Caco-2 (cell line): ENCODE measurements around the gene ADGRB3. TPM values are rescaled to one million over a fixed set of nuclear protein-coding genes. Genes with fewer than 3 reads are reported as not detected.
"Not testable (repeated sequence)": the region's sequence is repeated elsewhere in the genome, so short reads cannot be mapped to it uniquely, and the experiment has no call there.

Experiments used
- BruUV-seq: library from RNA; stranded (reverse); fragments of 400-500 nt; replicated peaks from 2 replicates; lab custom pipeline; 2021; lab: Mats Ljungman, UMichigan
- CTCF ChIA-PET: fragments of 300-600 bp; sonication (Branson Sonifier 250); formaldehyde crosslinking; loops from one replicate; lab custom pipeline; 2022; ENCODE audit warnings: antibody characterized with exemption; lab: Charles Lee
- POLR2A ChIA-PET: fragments of 300-600 bp; sonication (Branson Sonifier 250); formaldehyde crosslinking; loops from one replicate; lab custom pipeline; 2022; ENCODE audit warnings: antibody characterized with exemption; lab: Charles Lee
- DNase-seq, 2 experiments: peaks; one replicate each; pipeline versions ENCODE4 v3.0.0 to v3.0.0-alpha.2; 2020 to 2022
- H3K27me3 ChIP-seq: replicated peaks from 2 replicates; pipeline ENCODE4 v1.6.0; 2011; ENCODE audit warnings: low read length; ENCODE audit not compliant: control insufficient read depth, insufficient read depth
- H3K36me3 ChIP-seq: 2 replicates; pipeline ENCODE4 v1.5.1; 2011; ENCODE audit warnings: low read length; ENCODE audit not compliant: control insufficient read depth, insufficient read depth
- H3K4me1 ChIP-seq: fragments of 250-450 bp; sonication (Bioruptor Pico); 2 replicates; pipeline ENCODE4 v1.5.1; 2020; ENCODE audit warnings: mild to moderate bottlenecking
- H3K4me3 ChIP-seq: 2 replicates; pipeline ENCODE4 v1.5.1; 2011; ENCODE audit warnings: low read depth, mild to moderate bottlenecking, control low read depth, low read length
- H3K9me3 ChIP-seq: fragments of 250-450 bp; sonication (Bioruptor Pico); 2 replicates; pipeline ENCODE4 v1.5.1; 2020; ENCODE audit warnings: mild to moderate bottlenecking, moderate library complexity
- H3K27ac Mint-ChIP-seq: one replicate; pipeline ENCODE4 v1.8.0; 2022; ENCODE audit warnings: mixed read lengths; ENCODE audit not compliant: unreplicated experiment
- H3K27me3 Mint-ChIP-seq: one replicate; pipeline ENCODE4 v1.8.0; 2022; ENCODE audit warnings: mixed read lengths; ENCODE audit not compliant: insufficient read depth, unreplicated experiment
- H3K36me3 Mint-ChIP-seq: one replicate; pipeline ENCODE4 v1.8.0; 2022; ENCODE audit warnings: mild to moderate bottlenecking, mixed read lengths; ENCODE audit not compliant: insufficient read depth, unreplicated experiment
- H3K4me1 Mint-ChIP-seq: one replicate; pipeline ENCODE4 v1.8.0; 2022; ENCODE audit warnings: low read depth, mixed read lengths; ENCODE audit not compliant: unreplicated experiment
- H3K4me3 Mint-ChIP-seq: one replicate; pipeline ENCODE4 v1.8.0; 2022; ENCODE audit warnings: mild to moderate bottlenecking, moderate library complexity, mixed read lengths; ENCODE audit not compliant: unreplicated experiment
- H3K9me3 Mint-ChIP-seq: one replicate; pipeline ENCODE4 v1.8.0; 2022; ENCODE audit warnings: mixed read lengths; ENCODE audit not compliant: unreplicated experiment
- CTCF ChIP-seq, 2 experiments: fragments of 200-600 bp in 1 of 2; IDR thresholded peaks; 1 replicate in 1 of 2; 2 replicates in 1 of 2; pipeline versions ENCODE4 v1.5.1 to v1.8.0; 2011 to 2022; ENCODE audit warnings: antibody characterized with exemption in 1 of 2, control low read depth in 1 of 2, inconsistent platforms in 1 of 2, low read depth in 1 of 2, low read length in 1 of 2, mild to moderate bottlenecking in 1 of 2, moderate library complexity in 1 of 2; ENCODE audit not compliant: insufficient read depth in 1 of 2, severe bottlenecking in 1 of 2, unreplicated experiment in 1 of 2
- intact Hi-C: fragments of 100-400 bp; cut with micrococcal nuclease; formaldehyde crosslinking; loops from one replicate; pipeline ENCODE4 v1.10.0; 2022; ENCODE audit not compliant: unreplicated experiment
- total RNA-seq: library from RNA; stranded (reverse); gene quantifications from 2 replicates; pipeline ENCODE4 v1.2.3, GENCODE V29; 2022

ADGRB3 gene
- total RNA-seq, 1 experiment from 2014 or later: 0.18 TPM

DNA sequence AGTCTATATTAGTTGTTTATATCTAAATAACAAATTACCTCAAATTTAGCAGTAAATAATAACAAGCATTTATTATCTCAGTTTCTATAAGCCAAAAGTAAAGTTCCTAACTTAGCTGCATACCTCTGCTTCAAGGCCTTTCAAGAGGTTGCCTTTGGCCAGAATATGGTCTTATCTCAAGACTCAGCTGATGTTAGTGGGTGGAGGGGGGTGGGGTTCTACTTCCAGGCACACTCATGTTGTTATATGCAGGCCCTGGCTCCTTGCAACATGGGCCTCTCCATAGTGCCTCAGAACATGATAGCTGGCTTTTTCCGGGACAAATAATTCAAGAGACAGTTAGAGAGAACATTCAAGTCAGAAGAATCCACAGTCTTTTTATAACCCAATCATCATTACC, 266.0 kb downstream of the ADGRB3 start:
- no peak for TF ChIP-seq CTCF (IDR thresholded peaks at IDR 0.05; ENCODE audit: insufficient read depth in 1 of 2, low read depth in 1 of 2, low read length in 1 of 2, severe bottlenecking in 1 of 2, unreplicated experiment in 1 of 2)
- peaks cover 5% of the 10 kb centered on the region for H3K27me3 Mint-ChIP-seq
- intact Hi-C loops: no loop called here
- H3K9me3 Mint-ChIP-seq: no peaks in the 10 kb centered on the region
- ChIA-PET CTCF (no interaction called here), POLR2A (no interaction called here)
- Histone ChIP-seq H3K9me3 (no peaks in the 10 kb centered on the region), H3K36me3 (no peaks in the 10 kb centered on the region), H3K27me3 (no peaks in the 10 kb centered on the region), H3K4me1 (no peaks in the 10 kb centered on the region), H3K4me3 (no peak overlapping the region)
- no peaks in the 10 kb centered on the region for H3K36me3 Mint-ChIP-seq
- no peak for DNase-seq
- no peak overlapping the region for H3K4me3 Mint-ChIP-seq
- H3K4me1 Mint-ChIP-seq: no peaks in the 10 kb centered on the region
- no TSS peak for BruUV-seq
- no peak overlapping the region for H3K27ac Mint-ChIP-seq

- no peak overlapping the region for H3K4me3 Mint-ChIP-seq
- Histone ChIP-seq H3K4me1 (no peaks in the 10 kb centered on the region), H3K27me3 (no peaks in the 10 kb centered on the region), H3K4me3 (no peak overlapping the region), H3K9me3 (no peaks in the 10 kb centered on the region), H3K36me3 (no peaks in the 10 kb centered on the region)
- intact Hi-C loops: no loop called here
- no peaks in the 10 kb centered on the region for H3K27me3 Mint-ChIP-seq
- no peaks in the 10 kb centered on the region for H3K9me3 Mint-ChIP-seq
- TF ChIP-seq CTCF (IDR thresholded peaks at IDR 0.05; ENCODE audit: insufficient read depth in 1 of 2, low read depth in 1 of 2, low read length in 1 of 2, severe bottlenecking in 1 of 2, unreplicated experiment in 1 of 2): no peak
- H3K27ac Mint-ChIP-seq: no peak overlapping the region
- no peak for DNase-seq
- H3K36me3 Mint-ChIP-seq: no peaks in the 10 kb centered on the region
- BruUV-seq: no TSS peak
- H3K4me1 Mint-ChIP-seq: no peaks in the 10 kb centered on the region
- POLR2A ChIA-PET: no interaction called here
- CTCF ChIA-PET: no interaction called here
Measured at GRCh38 chr6:68911334-68911733, 276.3 kb downstream of the ADGRB3 start.

- TF ChIP-seq CTCF (IDR thresholded peaks at IDR 0.05; ENCODE audit: insufficient read depth in 1 of 2, low read depth in 1 of 2, low read length in 1 of 2, severe bottlenecking in 1 of 2, unreplicated experiment in 1 of 2): no peak
- no peaks in the 10 kb centered on the region for H3K27me3 Mint-ChIP-seq
- no peaks in the 10 kb centered on the region for H3K4me1 Mint-ChIP-seq
- no TSS peak for BruUV-seq
- no peaks in the 10 kb centered on the region for H3K9me3 Mint-ChIP-seq
- ChIA-PET POLR2A (no interaction called here), CTCF (no interaction called here)
- Histone ChIP-seq H3K4me1 (no peaks in the 10 kb centered on the region), H3K4me3 (no peak overlapping the region), H3K27me3 (no peaks in the 10 kb centered on the region), H3K9me3 (no peaks in the 10 kb centered on the region), H3K36me3 (no peaks in the 10 kb centered on the region)
- no peak overlapping the region for H3K4me3 Mint-ChIP-seq
- H3K27ac Mint-ChIP-seq: no peak overlapping the region
- DNase-seq: no peak
- H3K36me3 Mint-ChIP-seq: no peaks in the 10 kb centered on the region
- intact Hi-C loops: no loop called here
Measured at GRCh38 chr6:68911811-68912210, 276.7 kb downstream of the ADGRB3 start.

DNA sequence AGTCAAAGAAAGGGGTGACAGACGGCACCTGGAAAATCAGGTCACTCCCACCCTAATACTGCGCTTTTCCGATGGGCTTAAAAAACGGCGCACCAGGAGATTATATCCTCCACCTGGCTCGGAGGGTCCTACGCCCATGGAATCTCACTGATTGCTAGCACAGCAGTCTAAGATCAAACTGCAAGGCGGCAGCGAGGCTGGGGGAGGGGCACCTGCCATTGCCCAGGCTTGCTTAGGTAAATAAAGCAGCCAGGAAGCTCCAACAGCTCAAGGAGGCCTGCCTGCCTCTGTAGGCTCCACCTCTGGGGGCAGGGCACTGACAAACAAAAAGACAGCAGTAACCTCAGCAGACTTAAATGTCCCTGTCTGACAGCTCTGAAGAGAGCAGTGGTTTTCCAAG, 277.7 kb downstream of the ADGRB3 start:
- H3K9me3 ChIP-seq, DNase-seq, BruUV-seq, H3K4me1 Mint-ChIP-seq, H3K4me1 ChIP-seq, H3K27me3 Mint-ChIP-seq, H3K4me3 Mint-ChIP-seq, H3K4me3 ChIP-seq, intact Hi-C loops, H3K9me3 Mint-ChIP-seq, POLR2A ChIA-PET, H3K27me3 ChIP-seq, H3K36me3 ChIP-seq, H3K27ac Mint-ChIP-seq, H3K36me3 Mint-ChIP-seq, CTCF ChIA-PET: not testable (repeated sequence)
